ENCODE data around the gene MGA. TPM values are rescaled to one million over a fixed set of nuclear protein-coding genes. Genes with fewer than 3 reads are reported as not detected.
"Not testable (repeated sequence)": the region's sequence is repeated elsewhere in the genome, so short reads cannot be mapped to it uniquely, and the experiment has no call there.

MGA gene
- total RNA-seq, 1 experiment from 2014 or later: 7.5 TPM

GRCh38 chr15:41714291-41714690 is 54.1 kb downstream of the MGA start:
- DNase-seq (ENCODE audit: low spot score): no peak

GRCh38 chr15:41716864-41717263 is 56.7 kb downstream of the MGA start:
- DNase-seq (ENCODE audit: low spot score): no peak

DNA sequence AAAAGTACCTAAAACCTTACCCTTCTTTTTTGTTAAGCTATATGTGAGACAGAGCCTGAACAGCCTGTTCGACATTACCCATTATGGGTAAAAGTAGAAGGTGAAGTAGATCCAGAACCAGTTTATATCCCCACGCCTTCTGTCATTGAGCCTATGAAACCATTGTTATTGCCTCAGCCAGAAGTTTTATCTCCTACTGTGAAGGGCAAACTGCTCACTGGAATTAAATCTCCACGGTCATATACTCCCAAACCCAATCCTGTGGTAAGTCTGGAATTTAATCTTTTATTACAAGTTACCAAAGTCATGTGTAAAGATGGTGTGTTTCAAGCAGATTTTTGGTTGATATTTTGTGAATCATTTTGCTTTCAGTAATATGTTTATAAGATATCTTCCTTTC is 66.9 kb downstream of the MGA start:
- no peak for DNase-seq (ENCODE audit: low spot score)

DNA sequence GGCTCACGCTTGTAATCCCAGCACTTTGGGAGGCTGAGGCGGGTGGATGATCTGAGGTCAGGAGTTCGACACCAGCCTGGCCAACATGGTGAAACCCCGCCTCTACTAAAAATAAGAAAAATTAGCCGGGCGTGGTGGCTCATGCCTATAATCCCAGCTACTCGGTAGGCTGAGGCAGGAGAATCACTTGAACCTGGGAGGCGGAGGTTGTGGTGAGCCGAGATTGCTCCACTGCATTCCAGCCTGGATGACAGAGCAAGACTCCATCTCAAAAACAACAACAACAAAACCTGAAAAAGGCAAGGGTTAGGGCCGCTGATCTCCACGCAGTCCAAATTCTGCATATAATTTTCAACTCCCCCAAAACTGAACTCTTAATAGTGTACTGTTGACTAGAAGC is 67.9 kb downstream of the MGA start:
- not testable (repeated sequence) for DNase-seq (ENCODE audit: low spot score)

DNA sequence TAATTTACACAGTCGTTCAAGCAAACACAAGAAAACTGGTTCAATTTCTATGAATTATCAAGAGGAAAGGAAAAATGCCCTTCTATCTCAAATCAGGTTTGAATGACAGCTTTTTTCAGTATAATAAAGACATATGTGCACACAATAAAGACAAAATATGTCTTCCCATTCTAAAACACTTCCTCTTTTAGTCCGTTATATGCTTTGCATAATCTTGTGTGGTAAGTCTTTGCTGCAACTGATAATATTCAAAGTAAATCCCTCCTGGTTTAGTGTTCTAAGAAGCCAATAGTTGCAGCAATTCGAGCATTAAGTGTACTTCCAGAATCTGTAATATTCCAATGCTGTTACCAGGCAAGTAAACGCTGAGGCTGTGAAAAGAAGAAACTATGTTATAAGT is 70.3 kb downstream of the MGA start:
- no peak for DNase-seq (ENCODE audit: low spot score)

DNA sequence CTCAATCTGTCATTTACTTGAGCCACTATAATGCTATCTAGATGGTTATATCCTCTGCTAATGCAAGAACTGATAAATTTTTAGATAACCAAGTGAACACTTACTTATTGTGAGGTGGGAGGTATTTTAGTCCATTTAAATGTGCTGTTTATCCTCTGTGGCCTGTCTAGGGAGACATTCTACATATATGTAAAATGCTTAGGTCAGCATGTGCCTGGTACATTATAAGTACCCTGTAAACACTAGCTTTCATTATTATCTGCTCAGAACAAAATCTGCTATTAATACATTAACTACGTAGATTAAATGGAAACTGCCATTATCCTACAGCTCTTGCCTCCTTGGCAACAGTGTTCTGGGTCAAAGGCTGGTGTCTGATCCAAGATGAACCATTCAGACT is 72.3 kb downstream of the MGA start:
- DNase-seq (ENCODE audit: low spot score): no peak

- DNase-seq (ENCODE audit: low spot score): no peak
These were observed 73.9 kb downstream of the MGA start for GRCh38 chr15:41734079-41734478.

DNA sequence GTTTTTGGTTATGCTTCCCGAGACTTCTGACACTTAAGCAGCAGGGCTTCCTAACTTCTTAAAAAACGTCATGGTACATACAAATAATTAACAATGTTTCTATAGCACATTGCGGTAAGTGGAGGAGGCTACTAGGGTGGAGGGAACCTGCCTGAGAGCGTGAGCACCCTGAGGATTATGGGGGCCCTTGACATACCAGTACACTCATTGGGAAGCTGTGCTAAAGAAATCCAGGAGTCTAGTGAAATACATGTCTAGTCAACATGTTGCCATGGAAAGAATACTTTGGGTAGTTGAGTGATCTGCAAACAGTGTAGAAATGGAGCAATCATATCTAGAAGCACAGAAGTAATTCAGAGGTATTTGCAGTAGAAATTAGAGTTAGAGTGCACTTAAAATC is 74.8 kb downstream of the MGA start:
- DNase-seq (ENCODE audit: low spot score): no peak

DNA sequence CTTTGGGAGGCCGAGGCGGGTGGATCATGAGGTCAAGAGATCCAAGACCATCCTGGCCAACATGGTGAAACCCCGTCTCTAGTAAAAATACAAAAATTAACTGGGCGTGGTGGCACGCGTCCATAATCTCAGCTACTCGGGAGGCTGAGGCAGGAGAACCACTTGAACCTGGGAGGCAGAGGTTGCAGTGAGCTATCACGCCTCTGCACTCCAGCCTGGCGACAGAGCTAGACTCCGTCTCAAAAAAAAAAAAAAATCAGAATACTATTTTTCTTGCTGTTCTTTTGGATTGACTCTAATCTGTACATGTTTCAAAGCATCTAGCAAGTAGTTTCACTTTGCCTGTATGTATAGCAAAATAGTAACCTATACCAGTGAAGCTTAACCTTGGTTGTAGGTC is 75.3 kb downstream of the MGA start:
- DNase-seq (ENCODE audit: low spot score): not testable (repeated sequence)

DNA sequence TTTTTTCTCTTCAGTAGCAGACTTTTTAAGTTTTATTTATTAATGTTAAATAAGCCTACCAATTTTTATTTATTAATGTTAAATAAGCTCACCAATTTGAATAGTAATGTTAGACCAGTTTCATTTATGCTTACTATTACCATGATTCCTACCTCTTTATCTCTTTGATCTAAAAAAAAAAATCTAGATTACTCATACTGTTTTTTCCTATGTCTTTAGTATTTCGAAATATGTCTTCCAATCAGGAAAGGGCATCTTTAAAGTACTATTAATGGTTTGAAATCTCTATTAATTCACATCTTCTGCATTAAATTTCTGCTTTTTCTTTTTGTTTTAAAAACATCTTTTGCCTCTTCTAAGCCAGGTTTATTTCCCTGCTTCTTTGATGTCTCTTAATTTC is 86.6 kb downstream of the MGA start:
- DNase-seq (ENCODE audit: low spot score): no peak

- DNase-seq (ENCODE audit: low spot score): no peak
These were observed 96.0 kb downstream of the MGA start for GRCh38 chr15:41756198-41756597.

DNA sequence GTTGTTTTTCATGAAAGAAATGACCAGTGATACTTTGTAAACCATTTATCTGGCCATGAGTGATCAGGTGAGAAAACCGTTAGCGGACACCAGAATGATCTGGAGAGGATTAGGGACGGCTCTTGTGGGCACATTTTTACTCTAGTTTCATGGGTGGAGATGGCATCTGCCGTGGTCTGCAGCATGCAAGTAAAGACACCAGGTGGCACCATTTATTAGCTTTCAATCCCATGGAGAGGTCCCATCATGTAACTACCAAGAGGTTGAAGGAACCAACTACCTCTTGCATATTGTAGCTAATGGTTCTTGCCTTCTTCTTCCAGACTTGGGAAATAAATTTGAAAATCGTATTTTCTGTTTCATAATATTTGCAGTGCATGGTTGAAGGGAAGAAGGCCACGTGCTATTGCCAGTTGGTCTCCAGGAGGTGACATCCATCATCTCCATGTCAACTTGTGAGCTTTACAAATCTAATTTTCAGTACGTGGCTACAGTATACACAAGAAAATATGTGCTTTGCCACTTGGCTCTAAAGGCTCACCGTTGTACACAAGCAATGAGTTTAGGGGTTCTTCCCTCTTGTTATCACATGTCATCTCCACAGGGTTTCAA is 112.6 kb downstream of the MGA start:
- peak; percentile 88 for DNase-seq (ENCODE audit: low spot score)

GRCh38 chr15:41773332-41773728 is 113.1 kb downstream of the MGA start:
- DNase-seq (ENCODE audit: low spot score): no peak

- no peak for DNase-seq (ENCODE audit: low spot score)
These were observed 113.5 kb downstream of the MGA start for GRCh38 chr15:41773729-41774061.

- DNase-seq (ENCODE audit: low spot score): peak; percentile 100
These were observed 114.1 kb downstream of the MGA start, which contains the start of gene MAPKBP1 for GRCh38 chr15:41774062-41774881. TSS of gene MAPKBP1 (plus strand) at chr15:41774484. CDS start at chr15:41775276, 792 bp downstream.

DNA sequence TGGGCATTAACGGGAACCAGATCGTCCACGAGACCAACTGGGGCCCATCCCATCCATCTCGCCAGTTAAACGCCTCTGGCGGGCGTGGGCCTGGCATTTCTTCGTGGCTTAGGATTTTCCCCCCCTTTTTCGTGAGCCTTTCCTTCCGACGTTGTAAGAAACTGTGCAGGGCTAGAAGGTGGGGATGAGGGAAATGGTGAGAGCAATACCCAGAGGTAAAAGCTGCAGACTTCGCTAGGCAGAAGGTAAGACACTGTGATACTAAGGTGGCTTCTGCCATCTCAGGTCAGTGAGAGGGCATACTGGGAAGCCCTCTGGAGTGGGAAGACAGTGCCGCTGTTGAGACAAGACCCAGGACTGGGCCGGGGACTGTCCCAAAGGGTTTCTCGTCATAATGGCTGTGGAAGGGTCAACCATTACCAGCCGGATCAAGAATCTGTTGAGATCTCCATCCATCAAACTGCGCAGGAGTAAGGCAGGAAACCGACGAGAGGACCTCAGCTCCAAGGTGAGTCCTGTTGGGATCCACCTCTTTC is 114.7 kb downstream of the MGA start:
- DNase-seq (ENCODE audit: low spot score): no peak

DNA sequence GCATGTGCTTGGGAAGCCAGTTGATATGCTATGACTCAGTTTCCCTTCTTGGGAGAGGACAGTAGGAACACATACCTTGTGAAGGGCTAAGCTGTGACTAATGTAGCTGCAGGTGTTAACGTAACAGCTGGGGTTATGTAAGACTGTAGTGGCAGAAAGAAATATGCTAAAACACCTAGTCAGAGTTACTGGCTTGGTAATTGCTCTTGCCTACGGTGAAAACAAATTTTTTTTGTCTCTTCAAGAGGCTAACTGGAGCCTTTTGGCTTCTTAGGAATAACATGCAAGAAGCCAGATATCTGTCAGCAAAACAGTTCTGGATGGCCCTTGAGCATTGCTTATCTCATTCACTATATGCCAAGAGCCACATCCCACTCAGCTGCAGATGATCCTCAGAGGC is 115.4 kb downstream of the MGA start:
- DNase-seq (ENCODE audit: low spot score): no peak

DNA sequence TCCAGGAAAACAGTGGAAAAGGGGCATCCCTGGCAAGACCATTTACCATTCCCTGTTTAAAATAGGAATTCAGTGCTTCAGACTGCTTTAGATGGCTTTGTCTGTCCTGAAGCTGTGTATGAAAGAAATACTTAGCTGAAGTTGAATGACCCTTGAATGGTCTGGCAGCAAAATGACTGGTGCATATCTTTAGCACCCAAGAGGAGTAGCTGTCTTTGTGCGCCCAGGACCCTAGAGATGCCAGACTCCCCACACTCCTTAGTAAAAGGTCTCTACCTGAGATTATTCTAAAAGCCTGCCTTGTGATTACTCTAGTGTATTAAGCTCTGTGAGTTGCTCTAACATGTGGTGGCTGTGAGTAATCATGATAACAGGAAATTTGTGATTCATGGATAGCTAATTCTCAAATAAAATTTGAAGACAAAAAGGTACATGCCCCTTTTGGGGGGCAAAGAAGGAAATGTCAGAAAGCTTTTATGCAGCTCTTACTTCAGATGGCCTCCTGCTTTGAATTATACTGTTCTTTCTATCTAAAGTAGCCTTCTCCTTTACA is 117.3 kb downstream of the MGA start:
- no peak for DNase-seq (ENCODE audit: low spot score)

DNA sequence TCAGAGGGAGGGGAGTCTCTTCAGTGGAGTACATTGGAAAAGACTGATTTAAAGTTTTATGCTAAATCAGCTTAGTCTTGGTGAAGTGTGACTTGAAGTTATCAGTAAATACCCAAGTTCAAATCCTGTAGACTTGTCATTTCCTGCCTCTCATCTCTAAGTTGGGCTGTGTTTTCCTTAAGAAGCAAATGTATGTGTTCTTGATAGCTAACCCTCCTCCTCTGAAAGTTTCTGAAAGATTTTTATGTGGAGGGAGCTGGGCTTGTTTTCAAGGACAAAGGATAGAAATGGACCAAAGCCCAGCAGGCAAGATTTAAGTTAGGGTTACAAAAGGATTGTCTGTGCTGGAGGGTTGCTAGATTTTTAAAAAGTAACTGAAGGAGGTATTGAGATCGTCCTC is 118.3 kb downstream of the MGA start:
- no peak for DNase-seq (ENCODE audit: low spot score)

- no peak for DNase-seq (ENCODE audit: low spot score)
These were observed 119.5 kb downstream of the MGA start for GRCh38 chr15:41779662-41780157.

DNA sequence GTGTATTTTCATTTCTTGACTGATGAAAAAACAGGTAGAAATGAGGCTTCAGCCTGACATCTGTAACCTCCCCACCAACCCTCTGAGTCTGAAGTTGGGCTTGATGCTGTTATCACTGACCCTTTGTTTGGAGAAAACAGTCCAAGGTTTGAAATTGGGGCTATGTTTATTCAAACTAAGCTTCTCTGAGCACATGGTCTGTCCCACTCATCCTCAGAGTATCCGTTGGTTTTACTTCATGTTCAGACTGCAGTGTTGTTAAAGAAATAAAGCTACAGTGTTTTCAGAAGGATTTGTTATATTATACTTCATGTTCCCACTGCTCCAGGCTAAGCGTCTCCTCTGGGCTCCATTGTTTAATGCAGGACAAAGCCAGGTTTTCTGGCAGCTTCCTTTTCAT is 120.1 kb downstream of the MGA start:
- DNase-seq (ENCODE audit: low spot score): no peak

GRCh38 chr15:41780727-41781126 is 120.5 kb downstream of the MGA start:
- no peak for DNase-seq (ENCODE audit: low spot score)
